SK-N-MC (cell line): Measurements from ENCODE around the gene TTI1.

Source experiments
- EZH2 ChIP-seq: fragments of 200-600 bp; sonication (generic); IDR thresholded peaks from one replicate; pipeline ENCODE4 v1.6.1; 2017; ENCODE audit warnings: antibody characterized with exemption
- FOXP2 ChIP-seq: optimal IDR thresholded peaks from 2 replicates; pipeline ENCODE3; 2011; ENCODE audit warnings: mild to moderate bottlenecking, moderate library complexity; ENCODE audit not compliant: insufficient read depth; ENCODE audit errors: extremely low read length, control extremely low read depth
- POLR2AphosphoS5 ChIP-seq: IDR thresholded peaks from 2 replicates; pipeline ENCODE4 v1.6.1; 2012; ENCODE audit warnings: mild to moderate bottlenecking, low read depth, low read length, borderline replicate concordance

DNA sequence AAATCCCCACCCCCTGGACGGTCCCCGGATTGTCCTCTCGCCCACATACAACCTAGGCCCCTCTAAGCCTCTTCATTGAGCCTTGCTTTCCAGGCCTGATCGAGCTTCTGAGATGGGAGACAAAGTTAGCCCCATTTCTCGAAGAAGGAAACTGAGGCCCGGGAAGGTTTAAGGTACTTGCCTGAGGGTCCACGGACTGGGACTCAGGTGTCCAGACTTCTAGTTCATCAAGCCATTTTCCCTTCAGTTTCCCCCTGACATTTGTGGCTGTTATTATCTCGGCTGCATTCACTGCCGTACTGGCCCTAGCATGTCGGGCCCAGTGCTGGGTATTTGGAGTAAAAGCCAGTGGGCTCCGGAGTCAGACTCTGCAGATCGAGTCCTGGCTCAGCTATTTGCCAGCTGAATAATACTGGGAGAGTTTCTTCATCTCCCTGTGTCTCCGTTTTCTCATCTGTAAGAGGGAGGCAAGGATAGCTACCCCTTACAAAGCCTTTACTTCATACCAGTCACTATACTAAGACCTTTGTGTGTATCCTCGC lies 923 bp upstream of the TTI1 start:
- no peak for TF ChIP-seq EZH2
- no peak for TF ChIP-seq POLR2AphosphoS5
- TF ChIP-seq FOXP2, result no peak
